DND-41 (cell line): Measurements from ENCODE around the gene HLF.

ENCODE experiments used
- CTCF ChIP-seq: IDR thresholded peaks from 2 replicates; pipeline ENCODE4 v1.5.1; 2012; ENCODE audit warnings: borderline replicate concordance, low read length, moderate library complexity, mild to moderate bottlenecking; ENCODE audit not compliant: poor library complexity, severe bottlenecking; ENCODE audit errors: extremely low read depth
- EZH2 ChIP-seq: IDR thresholded peaks from 3 replicates; pipeline ENCODE4 v1.6.1; 2012; ENCODE audit warnings: borderline replicate concordance, low read depth, mild to moderate bottlenecking, moderate library complexity, low read length, inconsistent platforms; ENCODE audit not compliant: severe bottlenecking

- TF ChIP-seq CTCF (no peak), EZH2 (no peak)
These were observed 22.2 kb downstream of the HLF start for GRCh38 chr17:55286681-55287589.
